GM12874 (cell line): ENCODE measurements around the gene ABCB1.

Source experiments
- CTCF ChIP-seq: IDR thresholded peaks from 2 replicates; pipeline ENCODE4 v1.5.1; 2011; ENCODE audit warnings: low read depth, mild to moderate bottlenecking, control low read depth, low read length, moderate library complexity; ENCODE audit not compliant: insufficient read depth

ABCB1 gene

GRCh38 chr7:87600130-87601124 is at the start of gene ABCB1:
ABCB1 (minus strand) TSS chr7:87600884; CDS start chr7:87600184, 700 bp downstream.
- no peak for TF ChIP-seq CTCF

GRCh38 chr7:87648316-87648715 is 47.6 kb upstream of the ABCB1 start:
- TF ChIP-seq CTCF = no peak

DNA sequence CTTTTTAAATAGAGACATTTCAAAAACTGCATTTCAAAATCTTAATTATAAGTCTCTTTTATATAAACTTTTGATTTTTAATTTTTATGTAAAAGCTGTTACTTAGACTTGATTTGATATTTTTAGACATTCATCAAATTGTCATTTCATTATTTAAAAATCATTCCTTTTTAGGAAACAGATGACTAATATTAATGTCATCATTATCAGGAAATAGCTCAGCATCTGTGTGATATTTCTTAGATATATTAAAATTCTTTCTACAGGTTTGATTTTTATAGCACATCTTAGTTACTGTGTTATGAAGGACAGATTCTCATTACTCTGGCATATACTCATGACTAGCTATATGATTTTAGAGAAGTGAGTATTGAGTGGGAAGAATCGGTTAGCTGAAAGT is 44.8 kb upstream of the ABCB1 start:
- no peak for TF ChIP-seq CTCF

GRCh38 chr7:87635921-87636320 is 35.2 kb upstream of the ABCB1 start:
- TF ChIP-seq CTCF = no peak

DNA sequence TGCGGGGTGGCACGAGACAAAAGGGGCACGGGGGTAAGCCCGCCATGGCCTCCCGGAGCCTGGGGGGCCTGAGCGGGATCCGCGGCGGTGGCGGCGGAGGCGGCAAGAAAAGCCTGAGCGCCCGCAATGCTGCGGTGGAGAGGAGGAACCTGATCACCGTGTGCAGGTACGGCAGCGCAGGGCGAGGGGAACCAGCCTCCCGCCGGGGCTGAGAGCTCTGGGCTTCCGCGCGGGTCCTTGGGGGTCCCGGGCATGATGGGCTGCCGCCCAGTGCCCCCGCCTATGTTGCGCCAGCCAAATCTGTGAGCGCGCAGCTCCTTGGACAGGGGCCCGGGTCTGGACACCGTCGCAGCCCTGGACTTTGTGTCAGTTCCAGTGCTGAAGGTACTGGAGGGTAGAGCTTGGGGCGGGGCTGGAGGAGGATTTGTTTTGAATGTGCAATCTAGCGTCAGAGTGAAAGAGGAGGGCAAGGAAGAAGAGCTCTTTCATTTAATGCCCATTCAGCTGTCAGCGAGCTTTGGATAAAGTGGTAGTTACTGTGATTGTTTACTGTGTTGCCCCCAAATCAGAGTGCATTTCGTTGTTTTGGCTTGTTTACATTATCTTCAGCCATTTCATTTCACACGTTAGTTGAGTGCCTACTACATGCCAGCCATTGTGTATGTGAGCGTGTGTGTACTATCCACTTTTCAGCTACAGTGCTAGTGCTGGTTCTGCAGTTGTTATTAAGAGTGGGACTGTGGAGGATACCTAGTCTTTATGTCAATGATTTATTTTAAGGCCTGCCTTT is 28.3 kb upstream of the ABCB1 start:
- no peak for TF ChIP-seq CTCF

DNA sequence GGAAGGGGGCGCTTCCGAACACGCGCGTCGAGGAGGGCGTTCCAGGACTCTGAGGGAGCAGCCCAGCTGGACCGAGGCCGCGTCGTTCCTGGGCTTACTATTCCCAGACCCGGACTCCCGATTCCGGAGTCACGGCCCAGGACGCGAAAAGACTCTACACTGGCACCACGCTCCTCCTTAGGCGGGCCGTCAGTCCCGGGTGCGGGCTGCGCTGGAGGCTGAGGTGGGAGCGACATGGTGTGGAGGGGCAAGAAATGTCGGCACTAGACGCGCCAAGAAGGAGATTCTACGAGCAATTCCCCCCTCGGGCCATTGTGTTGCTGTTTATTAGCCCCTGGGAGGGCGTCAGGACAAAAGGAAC is 26.9 kb upstream of the ABCB1 start:
- no peak for TF ChIP-seq CTCF

- TF ChIP-seq CTCF = no peak
Measured at GRCh38 chr7:87625101-87625500, 24.4 kb upstream of the ABCB1 start.
